NB4 (cell line): ENCODE results near the gene RAB3IP.

Source experiments
- DNase-seq: peaks from one replicate; pipeline ENCODE4 v3.0.0; 2010; ENCODE audit warnings: low read depth
- H3K4me3 ChIP-seq: one replicate; pipeline ENCODE4 v1.5.1; 2011; ENCODE audit warnings: mild to moderate bottlenecking, low read depth, low read length, moderate library complexity
- MAX ChIP-seq: IDR thresholded peaks from 2 replicates; pipeline ENCODE4 v1.6.1; 2011; ENCODE audit warnings: low read depth, low read length
- MYC ChIP-seq: IDR thresholded peaks from 2 replicates; pipeline ENCODE4 v1.6.1; 2011; ENCODE audit warnings: low read depth, low read length
- POLR2A ChIP-seq: IDR thresholded peaks from 2 replicates; pipeline ENCODE4 v1.6.1; 2011; ENCODE audit warnings: mild to moderate bottlenecking; ENCODE audit not compliant: insufficient read length; ENCODE audit errors: extremely low read depth
- TF ChIP-seq, protein P1 (sequence below): IDR thresholded peaks from one replicate; pipeline ENCODE4 v1.5.1; 2012; ENCODE audit warnings: low read depth, low read length

The RAB3IP gene

GRCh38 chr12:69816082-69816481, 77.4 kb downstream of the RAB3IP start:
- no peak for DNase-seq
- TF ChIP-seq MAX (no peak), POLR2A (no peak), MYC (no peak)
- TF ChIP-seq, protein P1, sequence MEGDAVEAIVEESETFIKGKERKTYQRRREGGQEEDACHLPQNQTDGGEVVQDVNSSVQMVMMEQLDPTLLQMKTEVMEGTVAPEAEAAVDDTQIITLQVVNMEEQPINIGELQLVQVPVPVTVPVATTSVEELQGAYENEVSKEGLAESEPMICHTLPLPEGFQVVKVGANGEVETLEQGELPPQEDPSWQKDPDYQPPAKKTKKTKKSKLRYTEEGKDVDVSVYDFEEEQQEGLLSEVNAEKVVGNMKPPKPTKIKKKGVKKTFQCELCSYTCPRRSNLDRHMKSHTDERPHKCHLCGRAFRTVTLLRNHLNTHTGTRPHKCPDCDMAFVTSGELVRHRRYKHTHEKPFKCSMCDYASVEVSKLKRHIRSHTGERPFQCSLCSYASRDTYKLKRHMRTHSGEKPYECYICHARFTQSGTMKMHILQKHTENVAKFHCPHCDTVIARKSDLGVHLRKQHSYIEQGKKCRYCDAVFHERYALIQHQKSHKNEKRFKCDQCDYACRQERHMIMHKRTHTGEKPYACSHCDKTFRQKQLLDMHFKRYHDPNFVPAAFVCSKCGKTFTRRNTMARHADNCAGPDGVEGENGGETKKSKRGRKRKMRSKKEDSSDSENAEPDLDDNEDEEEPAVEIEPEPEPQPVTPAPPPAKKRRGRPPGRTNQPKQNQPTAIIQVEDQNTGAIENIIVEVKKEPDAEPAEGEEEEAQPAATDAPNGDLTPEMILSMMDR = no peak
- no peak overlapping the region for H3K4me3 ChIP-seq

- no peak overlapping the region for H3K4me3 ChIP-seq
- no peak for DNase-seq
- no peak for TF ChIP-seq MYC
- no peak for TF ChIP-seq MAX
- no peak for TF ChIP-seq POLR2A
- TF ChIP-seq, protein P1 = no peak
These were observed 82.4 kb downstream of the RAB3IP start for GRCh38 chr12:69821032-69821455.

GRCh38 chr12:69821456-69822159, 82.9 kb downstream of the RAB3IP start:
- no peak overlapping the region for H3K4me3 ChIP-seq
- TF ChIP-seq POLR2A = no peak
- TF ChIP-seq MYC = no peak
- no peak for TF ChIP-seq MAX
- TF ChIP-seq, protein P1 = no peak
- DNase-seq = peak; percentile 39

GRCh38 chr12:69822201-69822860, 83.7 kb downstream of the RAB3IP start:
- no peak overlapping the region for H3K4me3 ChIP-seq
- no peak for TF ChIP-seq MAX
- TF ChIP-seq, protein P1 = no peak
- no peak for TF ChIP-seq MYC
- no peak for TF ChIP-seq POLR2A
- no peak for DNase-seq

- DNase-seq = no peak
- no peak for TF ChIP-seq POLR2A
- no peak for TF ChIP-seq MAX
- no peak for TF ChIP-seq MYC
- TF ChIP-seq, protein P1 = no peak
These were observed 85.4 kb downstream of the RAB3IP start for GRCh38 chr12:69824028-69824427.

More at GRCh38 chr12:69824028-69824427, 85.4 kb downstream of the RAB3IP start:
- H3K4me3 ChIP-seq = no peak overlapping the region
